Ishikawa (cell line): Measurements from ENCODE around the gene CACHD1.
A peak's percentile ranks its signal among the peaks of the same experiment; 100 is the strongest.

Experiments
- CEBPB ChIP-seq: IDR thresholded peaks from 2 replicates; pipeline ENCODE4 v1.6.1; 2012
- CREB1 ChIP-seq: IDR thresholded peaks from 2 replicates; pipeline ENCODE4 v1.6.1; 2012; ENCODE audit warnings: low read depth
- EGR1 ChIP-seq: IDR thresholded peaks from 2 replicates; pipeline ENCODE4 v1.6.1; 2012
- EP300 ChIP-seq: IDR thresholded peaks from 2 replicates; pipeline ENCODE4 v1.6.1; 2012; ENCODE audit warnings: borderline replicate concordance
- FOXM1 ChIP-seq: IDR thresholded peaks from 2 replicates; pipeline ENCODE4 v1.6.1; 2012; ENCODE audit warnings: low read depth, borderline replicate concordance
- NFIC ChIP-seq: IDR thresholded peaks from 2 replicates; pipeline ENCODE4 v1.6.1; 2012
- RAD21 ChIP-seq: IDR thresholded peaks from 2 replicates; pipeline ENCODE4 v1.6.1; 2012; ENCODE audit warnings: low read depth
- TAF1 ChIP-seq: IDR thresholded peaks from 2 replicates; pipeline ENCODE4 v1.6.1; 2012; ENCODE audit warnings: low read depth, mild to moderate bottlenecking
- TCF12 ChIP-seq: IDR thresholded peaks from 2 replicates; pipeline ENCODE4 v1.6.1; 2012; ENCODE audit warnings: low read depth
- TEAD4 ChIP-seq: IDR thresholded peaks from 2 replicates; pipeline ENCODE4 v1.6.1; 2012
- YY1 ChIP-seq: IDR thresholded peaks from 2 replicates; pipeline ENCODE4 v1.6.1; 2012; ENCODE audit warnings: low read depth
- ZBTB7A ChIP-seq: IDR thresholded peaks from 2 replicates; pipeline ENCODE4 v1.6.1; 2012; ENCODE audit warnings: low read depth
- TF ChIP-seq, protein P1 (sequence below): IDR thresholded peaks from 2 replicates; pipeline ENCODE4 v1.6.1; 2012
- TF ChIP-seq, protein P2 (sequence below): IDR thresholded peaks from 2 replicates; pipeline ENCODE4 v1.6.1; 2012
- TF ChIP-seq, protein P3 (sequence below): IDR thresholded peaks from 2 replicates; pipeline ENCODE4 v1.6.1; 2012; ENCODE audit warnings: low read depth, mild to moderate bottlenecking

The CACHD1 gene

DNA sequence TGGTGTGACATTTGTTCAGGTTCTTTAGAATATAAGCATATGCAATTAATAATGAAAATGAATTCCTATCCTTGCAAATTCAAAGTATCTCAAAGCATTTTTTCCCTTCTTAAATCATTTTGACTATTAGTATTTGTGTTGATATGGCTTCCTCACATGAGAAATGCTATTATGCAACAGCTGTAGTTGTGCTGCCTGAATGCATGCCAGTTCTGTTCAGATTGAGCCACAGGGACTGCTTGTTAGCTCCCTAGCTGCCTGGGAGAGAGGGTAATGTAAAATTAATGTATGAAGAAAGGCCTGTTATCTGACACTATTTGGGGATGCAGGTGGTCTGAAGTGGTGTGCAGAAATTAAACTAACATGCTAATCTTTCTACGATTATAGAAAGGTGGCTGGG lies 45.5 kb downstream of the CACHD1 start:
- TF ChIP-seq CEBPB, result peak; percentile 63
- TF ChIP-seq, protein P1, sequence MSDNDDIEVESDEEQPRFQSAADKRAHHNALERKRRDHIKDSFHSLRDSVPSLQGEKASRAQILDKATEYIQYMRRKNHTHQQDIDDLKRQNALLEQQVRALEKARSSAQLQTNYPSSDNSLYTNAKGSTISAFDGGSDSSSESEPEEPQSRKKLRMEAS, result no peak

DNA sequence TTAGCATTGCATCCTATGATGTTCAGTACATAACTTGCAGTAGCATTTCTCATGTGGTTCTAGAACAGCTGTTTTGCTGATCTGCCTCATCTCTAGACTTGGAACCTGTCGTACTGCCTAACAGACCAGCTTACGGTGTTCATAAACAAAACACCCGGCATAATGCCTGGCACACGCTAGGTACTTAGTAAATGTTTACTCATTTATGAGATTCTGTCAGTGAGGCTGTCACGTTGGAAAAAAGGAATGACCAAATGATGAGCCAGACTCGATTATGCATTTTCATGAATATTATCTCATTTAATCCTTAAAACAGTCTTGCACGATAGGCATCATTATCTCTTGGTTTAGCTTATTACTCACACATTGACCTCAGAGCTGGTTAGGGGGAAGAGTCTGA lies 46.4 kb downstream of the CACHD1 start:
- TF ChIP-seq FOXM1 (no peak), CREB1 (no peak)
- TF ChIP-seq, protein P2, sequence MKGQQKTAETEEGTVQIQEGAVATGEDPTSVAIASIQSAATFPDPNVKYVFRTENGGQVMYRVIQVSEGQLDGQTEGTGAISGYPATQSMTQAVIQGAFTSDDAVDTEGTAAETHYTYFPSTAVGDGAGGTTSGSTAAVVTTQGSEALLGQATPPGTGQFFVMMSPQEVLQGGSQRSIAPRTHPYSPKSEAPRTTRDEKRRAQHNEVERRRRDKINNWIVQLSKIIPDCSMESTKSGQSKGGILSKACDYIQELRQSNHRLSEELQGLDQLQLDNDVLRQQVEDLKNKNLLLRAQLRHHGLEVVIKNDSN, result no peak

DNA sequence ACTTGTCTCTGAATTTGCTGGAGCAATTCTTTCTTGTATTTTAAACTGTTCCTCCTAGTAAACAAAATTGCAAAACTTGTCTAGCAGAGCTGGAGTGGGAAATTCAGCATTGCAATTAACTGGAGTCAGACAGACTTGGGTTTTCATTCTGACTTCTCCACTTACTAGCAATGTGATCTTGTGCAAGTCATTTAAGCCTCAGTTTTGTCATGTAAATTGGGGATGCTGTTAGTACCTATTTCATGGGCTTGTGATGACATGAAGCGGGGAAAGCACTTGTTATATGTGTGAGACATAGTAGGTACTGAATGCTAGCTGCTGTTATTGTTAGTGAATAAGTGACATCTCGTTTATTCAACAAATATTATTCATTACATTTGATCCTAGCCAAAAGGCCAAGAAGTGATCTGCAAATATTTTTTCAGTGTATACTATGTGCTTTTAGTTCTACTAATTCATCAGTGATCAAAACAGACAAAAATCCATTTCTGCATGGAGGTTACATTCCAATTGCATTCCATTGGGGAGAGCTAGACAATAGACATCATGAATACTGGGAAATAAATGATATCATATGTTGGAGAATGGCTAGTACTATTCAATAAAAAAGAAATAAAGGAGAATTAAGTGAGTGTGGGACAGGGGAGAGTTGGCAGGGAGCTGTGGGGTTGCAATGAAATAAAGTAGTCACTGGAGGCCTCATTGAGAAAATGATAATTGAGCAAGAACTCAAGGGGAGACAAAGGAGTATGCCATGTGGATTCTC lies 47.1 kb downstream of the CACHD1 start:
- TF ChIP-seq TAF1 (no peak), TEAD4 (peak; percentile 28; the same call in 1 of the 2 replicates), CREB1 (no peak)
- TF ChIP-seq, protein P1, result no peak

DNA sequence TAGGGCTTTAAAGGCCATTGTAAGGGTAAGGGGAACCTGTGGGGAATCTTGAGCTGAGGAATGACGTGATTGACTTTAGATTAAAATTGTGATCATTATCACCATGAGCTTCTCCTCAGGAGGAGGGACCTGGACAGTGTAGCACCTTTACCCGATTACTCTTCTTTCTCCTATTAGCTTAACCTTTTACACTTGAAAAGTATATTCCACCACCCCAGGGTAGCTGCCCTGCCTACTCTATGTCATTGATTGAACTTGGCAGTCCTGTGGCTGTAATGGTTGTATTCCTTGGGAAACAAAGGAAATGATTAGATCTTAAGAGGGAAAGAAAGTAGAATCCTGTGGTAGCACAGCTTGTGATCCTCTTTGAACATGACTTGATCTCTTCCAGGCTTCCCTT lies 47.7 kb downstream of the CACHD1 start:
- no peak for TF ChIP-seq TCF12
- TF ChIP-seq ZBTB7A, result no peak
- no peak for TF ChIP-seq TEAD4

DNA sequence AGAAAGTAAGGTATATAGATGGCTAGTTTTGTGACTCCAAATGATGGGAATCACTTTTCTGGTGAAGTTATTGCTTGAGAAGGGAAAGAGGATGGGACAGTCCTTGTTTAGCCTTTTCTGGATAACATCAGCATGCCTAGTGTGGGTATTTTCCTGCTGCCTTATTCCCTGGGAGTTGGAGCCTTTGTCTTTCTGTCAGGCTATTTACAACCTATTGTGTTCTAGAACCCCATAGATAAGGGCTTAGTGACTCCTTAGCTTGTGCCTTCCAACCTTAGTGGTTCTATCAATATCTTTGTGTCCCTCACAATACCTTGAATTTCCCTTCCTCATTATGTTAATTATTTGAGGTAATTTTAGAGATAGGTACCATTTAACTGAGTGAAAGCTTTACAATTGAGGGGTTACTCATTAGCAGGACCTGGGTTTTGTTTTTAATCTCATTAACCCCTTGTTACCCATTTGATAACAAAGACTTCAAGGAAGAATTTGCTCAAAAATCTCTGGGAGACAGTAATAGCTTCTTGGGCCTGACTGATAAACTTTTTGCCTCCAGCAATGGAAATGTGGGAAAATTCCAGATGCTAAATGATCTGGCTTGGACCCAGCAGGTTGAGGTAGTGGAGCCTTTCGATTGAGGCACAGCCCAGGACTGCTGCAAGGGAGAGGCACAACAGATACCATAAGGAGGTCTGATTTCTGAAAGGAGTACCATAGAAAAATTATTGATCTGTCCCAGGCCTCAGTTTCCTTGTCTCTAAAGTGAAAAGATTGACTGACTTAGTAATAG lies 49.0 kb downstream of the CACHD1 start:
- no peak for TF ChIP-seq TEAD4

DNA sequence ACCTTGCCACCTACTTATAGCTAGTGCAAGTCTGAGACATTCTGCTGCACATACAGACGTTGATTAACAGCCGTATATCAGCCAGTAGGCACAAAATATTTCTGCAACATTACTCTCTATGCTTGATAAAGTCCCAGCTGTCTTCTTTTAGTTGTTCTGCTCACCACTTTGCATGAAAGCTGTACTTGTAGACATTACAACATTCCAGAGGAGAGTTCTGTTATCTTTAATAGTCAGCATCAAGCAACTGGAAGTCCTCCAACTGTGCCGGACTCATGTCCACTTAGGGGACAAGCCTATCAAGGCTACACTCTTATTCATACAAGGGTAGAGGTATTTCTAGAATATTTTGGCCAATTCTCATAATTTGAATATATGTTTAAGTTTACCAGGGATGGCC lies 50.0 kb downstream of the CACHD1 start:
- TF ChIP-seq CREB1 (no peak), RAD21 (no peak), CEBPB (no peak), NFIC (no peak), TCF12 (no peak), TAF1 (no peak), TEAD4 (no peak), EP300 (no peak), FOXM1 (no peak), YY1 (no peak), ZBTB7A (no peak)
- TF ChIP-seq, protein P2, result no peak
- TF ChIP-seq, protein P1, result no peak

DNA sequence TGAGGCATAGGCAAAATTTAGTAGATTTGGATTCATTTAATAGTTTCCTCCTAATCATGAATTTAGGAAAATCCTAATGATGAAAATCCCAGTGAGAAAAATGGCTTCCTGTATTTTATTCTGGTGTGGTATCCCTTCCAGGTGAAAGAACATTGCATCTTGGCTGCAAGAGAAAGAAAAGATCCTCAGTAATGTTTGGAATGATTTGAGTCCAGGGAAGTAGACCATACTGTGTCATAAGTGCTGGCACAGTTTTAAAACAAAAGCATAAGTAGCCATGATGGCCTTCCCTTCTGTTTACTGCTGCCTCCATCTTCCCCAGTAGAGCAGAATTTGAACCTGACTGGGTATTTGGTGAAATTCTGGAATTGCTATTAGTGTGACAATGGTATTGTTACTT lies 52.8 kb downstream of the CACHD1 start:
- TF ChIP-seq RAD21 (no peak), YY1 (no peak), CREB1 (no peak), TEAD4 (no peak), NFIC (no peak), FOXM1 (no peak), EGR1 (no peak), ZBTB7A (no peak), TCF12 (no peak), CEBPB (no peak), TAF1 (no peak), EP300 (no peak)
- TF ChIP-seq, protein P3, sequence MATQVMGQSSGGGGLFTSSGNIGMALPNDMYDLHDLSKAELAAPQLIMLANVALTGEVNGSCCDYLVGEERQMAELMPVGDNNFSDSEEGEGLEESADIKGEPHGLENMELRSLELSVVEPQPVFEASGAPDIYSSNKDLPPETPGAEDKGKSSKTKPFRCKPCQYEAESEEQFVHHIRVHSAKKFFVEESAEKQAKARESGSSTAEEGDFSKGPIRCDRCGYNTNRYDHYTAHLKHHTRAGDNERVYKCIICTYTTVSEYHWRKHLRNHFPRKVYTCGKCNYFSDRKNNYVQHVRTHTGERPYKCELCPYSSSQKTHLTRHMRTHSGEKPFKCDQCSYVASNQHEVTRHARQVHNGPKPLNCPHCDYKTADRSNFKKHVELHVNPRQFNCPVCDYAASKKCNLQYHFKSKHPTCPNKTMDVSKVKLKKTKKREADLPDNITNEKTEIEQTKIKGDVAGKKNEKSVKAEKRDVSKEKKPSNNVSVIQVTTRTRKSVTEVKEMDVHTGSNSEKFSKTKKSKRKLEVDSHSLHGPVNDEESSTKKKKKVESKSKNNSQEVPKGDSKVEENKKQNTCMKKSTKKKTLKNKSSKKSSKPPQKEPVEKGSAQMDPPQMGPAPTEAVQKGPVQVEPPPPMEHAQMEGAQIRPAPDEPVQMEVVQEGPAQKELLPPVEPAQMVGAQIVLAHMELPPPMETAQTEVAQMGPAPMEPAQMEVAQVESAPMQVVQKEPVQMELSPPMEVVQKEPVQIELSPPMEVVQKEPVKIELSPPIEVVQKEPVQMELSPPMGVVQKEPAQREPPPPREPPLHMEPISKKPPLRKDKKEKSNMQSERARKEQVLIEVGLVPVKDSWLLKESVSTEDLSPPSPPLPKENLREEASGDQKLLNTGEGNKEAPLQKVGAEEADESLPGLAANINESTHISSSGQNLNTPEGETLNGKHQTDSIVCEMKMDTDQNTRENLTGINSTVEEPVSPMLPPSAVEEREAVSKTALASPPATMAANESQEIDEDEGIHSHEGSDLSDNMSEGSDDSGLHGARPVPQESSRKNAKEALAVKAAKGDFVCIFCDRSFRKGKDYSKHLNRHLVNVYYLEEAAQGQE, result no peak
- TF ChIP-seq, protein P2, result no peak
- TF ChIP-seq, protein P1, result no peak
